Measurements from ENCODE around the gene CTNNA2. TPM values are rescaled to one million over a fixed set of nuclear protein-coding genes. Genes with fewer than 3 reads are reported as not detected.

The CTNNA2 gene
- total and polyA plus RNA-seq, 7 donors: 0.03 to 0.36 (median 0.17) TPM; not detected in 4

- Histone ChIP-seq H3K36me3 (ENCODE audit: insufficient read depth in 1 of 2, low read depth in 1 of 2) (no peaks in the 10 kb centered on the region), H3K4me1 (no peaks in the 10 kb centered on the region), H3K4me3 (peak within 1 kb of the TSS; percentile 49), H3K9me3 (no peaks in the 10 kb centered on the region), H3K27me3 (ENCODE audit: insufficient read depth in 3 of 3, low read length in 2 of 3) (peaks cover 0 to 51% (median 33%) of the 10 kb centered on the region in 3 donors), H3K27ac (no peak within 1 kb of the TSS)
- DNase-seq (peak in 1 of 2 donors; percentile 41), ATAC-seq (peak in 2 of 4 donors; percentile 41 to 57)
- no peak for TF ChIP-seq CTCF (IDR thresholded peaks at IDR 0.05)
- intact Hi-C loops (cut with DNase I): no loop called here
- 1% methylated on average over 56 to 64 of the region's 64 CpGs for WGBS, 3 donors
Observed at GRCh38 chr2:80303909-80304837, 791.3 kb downstream of the CTNNA2 start, which contains the start of gene LRRTM1. TSS of gene LRRTM1 (minus strand) at chr2:80304752. CDS start at chr2:80303819, 933 bp downstream.

- no peak for ATAC-seq
- Histone ChIP-seq H3K4me3 (no peak overlapping the region), H3K36me3 (ENCODE audit: insufficient read depth in 1 of 2, low read depth in 1 of 2) (no peaks in the 10 kb centered on the region), H3K27ac (no peak overlapping the region), H3K27me3 (ENCODE audit: insufficient read depth in 3 of 3, low read length in 2 of 3) (peaks cover 0 to 4% (median 0%) of the 10 kb centered on the region in 3 donors), H3K4me1 (no peaks in the 10 kb centered on the region), H3K9me3 (no peaks in the 10 kb centered on the region)
- TF ChIP-seq CTCF (IDR thresholded peaks at IDR 0.05): no peak
- intact Hi-C loops (cut with DNase I): no loop called here
- 30 to 39% (median 37%) methylated on average over 3 of the region's 3 CpGs for WGBS, 3 donors
- DNase-seq: no peak
Observed at GRCh38 chr2:80311304-80311703, 798.5 kb downstream of the CTNNA2 start.

- Histone ChIP-seq H3K4me1 (no peaks in the 10 kb centered on the region), H3K27ac (no peak overlapping the region), H3K4me3 (no peak overlapping the region), H3K9me3 (no peaks in the 10 kb centered on the region), H3K36me3 (ENCODE audit: insufficient read depth in 1 of 2, low read depth in 1 of 2) (no peaks in the 10 kb centered on the region), H3K27me3 (ENCODE audit: insufficient read depth in 3 of 3, low read length in 2 of 3) (peaks cover 0 to 1% (median 0%) of the 10 kb centered on the region in 3 donors)
- no peak for DNase-seq
- WGBS, 3 donors: 87 to 92% (median 88%) methylated on average over 5 of the region's 5 CpGs
- no peak for ATAC-seq
- intact Hi-C loops (cut with DNase I): no loop called here
- no peak for TF ChIP-seq CTCF (IDR thresholded peaks at IDR 0.05)
Observed at GRCh38 chr2:80312282-80312839, 799.5 kb downstream of the CTNNA2 start.

- no peak for DNase-seq
- peaks cover 2 to 27% (median 11%) of the 10 kb centered on the region in 3 donors for H3K27me3 ChIP-seq (ENCODE audit: insufficient read depth in 3 of 3, low read length in 2 of 3)
- no peak for ATAC-seq
- WGBS, 3 donors: 2 to 5% (median 5%) methylated on average over 42 of the region's 42 CpGs
- H3K36me3 ChIP-seq (ENCODE audit: insufficient read depth in 1 of 2, low read depth in 1 of 2): no peaks in the 10 kb centered on the region
- H3K9me3 ChIP-seq: no peaks in the 10 kb centered on the region
- H3K4me3 ChIP-seq: no peak overlapping the region
- no peak for TF ChIP-seq CTCF (IDR thresholded peaks at IDR 0.05)
- no peaks in the 10 kb centered on the region for H3K4me1 ChIP-seq
- no peak overlapping the region for H3K27ac ChIP-seq
- intact Hi-C loops (cut with DNase I): no loop called here
Observed at GRCh38 chr2:80322311-80322920, 809.6 kb downstream of the CTNNA2 start.
